ENCODE data around the gene SRCAP. TPM values are rescaled to one million over a fixed set of nuclear protein-coding genes. Genes with fewer than 3 reads are reported as not detected.

SRCAP gene
- polyA plus RNA-seq, 1 of the 3 experiments (the other 2 are of a cell fraction) = 5.6 TPM

- TF ChIP-seq CTCF (IDR thresholded peaks at IDR 0.05) (no peak), GATA2 (CRISPR knock-in tag; IDR thresholded peaks at IDR 0.05) (no peak), IRF3 (IDR thresholded peaks at IDR 0.05; ENCODE audit: low read depth, low read length) (no peak), JUND (IDR thresholded peaks at IDR 0.05) (no peak), RAD21 (IDR thresholded peaks at IDR 0.05; ENCODE audit: low read length) (no peak), CHD2 (IDR thresholded peaks at IDR 0.05; ENCODE audit: low read length, partially characterized antibody) (no peak), PBX3 (IDR thresholded peaks at IDR 0.05) (no peak), REST (IDR thresholded peaks at IDR 0.05; ENCODE audit: low read depth, low read length) (no peak), MAX (IDR thresholded peaks at IDR 0.05; ENCODE audit: low read depth) (no peak), USF2 (IDR thresholded peaks at IDR 0.05; ENCODE audit: borderline replicate concordance, low read depth, low read length) (no peak), ZBTB33 (IDR thresholded peaks at IDR 0.05; ENCODE audit: borderline replicate concordance, low read depth) (no peak), FOSL2 (IDR thresholded peaks at IDR 0.05; ENCODE audit: borderline replicate concordance, low read depth) (no peak), TCF12 (IDR thresholded peaks at IDR 0.05) (no peak), ELF1 (IDR thresholded peaks at IDR 0.05) (no peak), SIN3A (IDR thresholded peaks at IDR 0.05; ENCODE audit: borderline replicate concordance, low read depth, low read length) (no peak), RXRA (IDR thresholded peaks at IDR 0.05; ENCODE audit: borderline replicate concordance, low read depth) (no peak), NRF1 (IDR thresholded peaks at IDR 0.05; ENCODE audit: low read depth, low read length) (no peak), FOXM1 (IDR thresholded peaks at IDR 0.05; ENCODE audit: low read depth) (no peak)
- H3K4me2 ChIP-seq = no peak overlapping the region
- DNase-seq = no peak
- H4K20me1 ChIP-seq (ENCODE audit: insufficient read depth) = no peaks in the 10 kb centered on the region
- H3K4me3 ChIP-seq (ENCODE audit: low read depth in 2 of 2, low read length in 1 of 2) = no peak overlapping the region
- no peaks in the 10 kb centered on the region for H3K27me3 ChIP-seq (ENCODE audit: insufficient read depth)
- no peak overlapping the region for H3K27ac ChIP-seq (ENCODE audit: low read depth in 2 of 2, low read length in 1 of 2)
- no peaks in the 10 kb centered on the region for H3K9me3 ChIP-seq
- no peaks in the 10 kb centered on the region for H3K9me2 ChIP-seq
- H3F3A ChIP-seq (replicated peaks; ENCODE audit: insufficient read depth) = peaks cover 7% of the 10 kb centered on the region
- 100% methylated on average over 1 of the region's 1 CpG for WGBS (ENCODE audit: low lambda C conversion rate)
- peaks cover 0 to 6% of the 10 kb centered on the region in 2 experiments; a peak in 1 of 4 replicates for H3K4me1 ChIP-seq (ENCODE audit: control insufficient read depth in 1 of 2, insufficient read depth in 2 of 2, low read depth in 1 of 2, low read length in 1 of 2)
- peaks cover 89 to 93% of the 10 kb centered on the region in 2 experiments for H3K36me3 ChIP-seq (replicated peaks in 1 of 2; ENCODE audit: control insufficient read depth in 1 of 2, insufficient read depth in 2 of 2, low read length in 1 of 2)
- H3K79me2 ChIP-seq (ENCODE audit: insufficient read depth) = peaks cover 21% of the 10 kb centered on the region
- H2AFZ ChIP-seq (ENCODE audit: low read depth) = no peak overlapping the region
- POLR2A ChIA-PET = interaction anchor here (1.1 kb wide), 1 partner anchor 18 kb away, joined by 3 read pairs; no protein-coding TSS in a partner anchor
- no peak overlapping the region for H3K9ac ChIP-seq
- CTCF ChIA-PET = interaction anchor here (1.3 to 1.7 kb wide), 2 partner anchors 12 to 18 kb away, joined by 3 to 5 read pairs; no protein-coding TSS in a partner anchor
Measured at GRCh38 chr16:30711712-30712111, 12.7 kb downstream of the SRCAP start.
